GM10248 (cell line): ENCODE results near the gene INO80B.
A peak's percentile ranks its signal among the peaks of the same experiment; 100 is the strongest.
"Not testable (repeated sequence)": the region's sequence is repeated elsewhere in the genome, so short reads cannot be mapped to it uniquely, and the experiment has no call there.

Experiments used
- CTCF ChIA-PET: fragments of 300-600 bp; sonication (Branson Sonifier 250); formaldehyde crosslinking; extraction: SDS; loops from one replicate; lab custom pipeline; 2021; ENCODE audit warnings: antibody characterized with exemption; lab: Yijun Ruan, JAX
- POLR2A ChIA-PET: fragments of 350-650 bp; sonication (Branson Sonifier 250); formaldehyde crosslinking; extraction: SDS; loops from one replicate; lab custom pipeline; 2020; ENCODE audit warnings: antibody characterized with exemption; lab: Yijun Ruan, JAX
- DNase-seq: peaks from one replicate; pipeline ENCODE4 v3.0.0; 2012; ENCODE audit errors: extremely low spot score
- CTCF ChIP-seq: IDR thresholded peaks from 2 replicates; pipeline ENCODE4 v1.5.1; 2012; ENCODE audit warnings: mild to moderate bottlenecking, low read depth; ENCODE audit errors: extremely low read depth, missing control alignments, control extremely low read depth

Gene INO80B

GRCh38 chr2:74440378-74441169 lies 14.3 kb upstream of the INO80B start:
- peak; percentile 97 for DNase-seq
- ChIA-PET CTCF (interaction anchor here (0.7 to 2.5 kb wide), 10 partner anchors 12 to 616 kb away, joined by 3 to 16 read pairs (median 4); partner anchors contain the start of gene INO80B), POLR2A (interaction anchor here (1.0 to 1.4 kb wide), 3 partner anchors 10 to 18 kb away, joined by 3 to 7 read pairs (median 6); partner anchors contain the start of genes INO80B and WBP1)
- peak; percentile 32 for TF ChIP-seq CTCF

- POLR2A ChIA-PET = interaction anchor here (1.0 to 1.4 kb wide), 3 partner anchors 9 to 17 kb away, joined by 3 to 7 read pairs (median 6); partner anchors contain the start of genes INO80B and WBP1
- TF ChIP-seq CTCF = no peak
- CTCF ChIA-PET = interaction anchor here (1.4 to 2.5 kb wide), 4 partner anchors 12 to 294 kb away, joined by 3 to 16 read pairs (median 6); partner anchors contain the start of gene INO80B
- DNase-seq = no peak
Observed at GRCh38 chr2:74441170-74441689, 13.7 kb upstream of the INO80B start.

- CTCF ChIA-PET = interaction anchor here (1.4 to 2.5 kb wide), 3 partner anchors 13 to 295 kb away, joined by 3 to 16 read pairs (median 7); partner anchors contain the start of gene INO80B
- DNase-seq = peak; percentile 66
Observed at GRCh38 chr2:74441690-74442482, 13.0 kb upstream of the INO80B start, which contains the start of gene RTKN. TSS of gene RTKN (minus strand) at chr2:74441937. CDS start at chr2:74441816, 121 bp downstream.

GRCh38 chr2:74442483-74443297 lies 12.2 kb upstream of the INO80B start:
- DNase-seq = not testable (repeated sequence)
- POLR2A ChIA-PET = interaction anchor here (1.1 kb wide), 1 partner anchor 15 kb away, joined by 3 read pairs; the partner anchor contains the start of gene WBP1
- CTCF ChIA-PET = interaction anchor here (1.2 to 1.8 kb wide), 2 partner anchors 10 to 12 kb away, joined by 5 to 7 read pairs; partner anchors contain the start of gene INO80B

More at GRCh38 chr2:74441690-74442482, 13.0 kb upstream of the INO80B start, which contains the start of gene RTKN:
- POLR2A ChIA-PET = interaction anchor here (1.1 kb wide), 1 partner anchor 16 kb away, joined by 3 read pairs; the partner anchor contains the start of gene WBP1
- no peak for TF ChIP-seq CTCF

GRCh38 chr2:74444498-74445318 lies 10.2 kb upstream of the INO80B start:
- DNase-seq = no peak
- ChIA-PET CTCF (interaction anchor here (0.9 to 1.4 kb wide), 2 partner anchors 8 to 38 kb away, joined by 3 read pairs; partner anchors contain the start of genes CCDC142 and TTC31), POLR2A (no interaction called here)
- TF ChIP-seq CTCF = no peak
